HepG2 (cell line): ENCODE results near the gene CTNNA2. TPM values are rescaled to one million over a fixed set of nuclear protein-coding genes. Genes with fewer than 3 reads are reported as not detected.

ENCODE experiments used
- ATAC-seq: fragments of 200-7000 bp; cut with Tn5 transposase; 3 replicates; pipeline ENCODE4 v1.9.1; 2020; ENCODE audit warnings: mild to moderate bottlenecking, moderate library complexity
- BruUV-seq: library from RNA; stranded (reverse); fragments of 400-500 nt; replicated peaks from 2 replicates; lab custom pipeline; 2021; lab: Mats Ljungman, UMichigan
- CTCF ChIA-PET: fragments of 300-600 bp; formaldehyde crosslinking; extraction: SDS; loops from one replicate; lab custom pipeline; 2021; ENCODE audit warnings: low total read pairs, inconsistent platforms, low intra/inter-chr PET ratio; lab: Yijun Ruan, JAX
- POLR2A ChIA-PET: fragments of 350-600 bp; sonication (Branson Sonifier 250); formaldehyde crosslinking; loops from one replicate; lab custom pipeline; 2020; ENCODE audit warnings: antibody characterized with exemption, inconsistent platforms; lab: Yijun Ruan, JAX
- DNase-seq: peaks from one replicate; pipeline ENCODE4 v3.0.0-alpha.2; 2015; ENCODE audit warnings: low spot score
- FAIRE-seq: peaks from 3 replicates; lab custom pipeline; 2011; peaks lifted over from hg19 to GRCh38; lab: Jason Lieb, UNC
- H2AFZ ChIP-seq: one replicate; pipeline ENCODE4 v1.6.1; 2011; ENCODE audit warnings: low read length, inconsistent platforms
- H3K27ac ChIP-seq: fragments of 300-600 bp; 3 replicates; pipeline ENCODE4 v1.8.0; 2011; ENCODE audit warnings: mixed run types, mild to moderate bottlenecking, mixed read lengths, low read length, inconsistent platforms; ENCODE audit not compliant: insufficient read depth; ENCODE audit errors: extremely low read length
- H3K27me3 ChIP-seq, 2 experiments: fragments of 200-600 bp in 1 of 2; 2 replicates in 1 of 2; 3 replicates in 1 of 2; pipeline versions ENCODE4 v1.6.0 to v1.8.0; 2011; ENCODE audit warnings: low read length in 2 of 2, mild to moderate bottlenecking in 2 of 2, moderate library complexity in 2 of 2, inconsistent platforms in 1 of 2; ENCODE audit not compliant: insufficient read depth in 2 of 2, control insufficient read depth in 1 of 2
- H3K36me3 ChIP-seq, 2 experiments: fragments of 200-600 bp in 1 of 2; replicated peaks in 1 of 2; 2 replicates in 1 of 2; 3 replicates in 1 of 2; pipeline versions ENCODE4 v1.5.1 to v1.8.0; 2011; ENCODE audit warnings: low read length in 2 of 2, inconsistent platforms in 1 of 2; ENCODE audit not compliant: insufficient read depth in 2 of 2, control insufficient read depth in 1 of 2
- H3K4me1 ChIP-seq: 2 replicates; pipeline ENCODE4 v1.5.1; 2012; ENCODE audit warnings: low read length, inconsistent platforms; ENCODE audit not compliant: insufficient read depth
- H3K4me2 ChIP-seq: 2 replicates; pipeline ENCODE4 v1.6.0; 2011; ENCODE audit warnings: low read depth, low read length, inconsistent platforms
- H3K4me3 ChIP-seq, 3 experiments: fragments of 200-600 bp in 1 of 3; sonication (generic), shearing (Covaris generic) in 1 of 3; replicated peaks in 1 of 3; 2 replicates each; pipeline ENCODE4 v1.5.1; 2011 to 2016; ENCODE audit warnings: low read length in 3 of 3, inconsistent platforms in 2 of 3, low read depth in 2 of 3, mild to moderate bottlenecking in 2 of 3, control low read depth in 1 of 3, mixed read lengths in 1 of 3; ENCODE audit not compliant: insufficient read depth in 1 of 3
- H3K79me2 ChIP-seq: one replicate; pipeline ENCODE4 v1.6.1; 2011; ENCODE audit warnings: low read length, inconsistent platforms; ENCODE audit not compliant: insufficient read depth
- H3K9ac ChIP-seq: 2 replicates; pipeline ENCODE4 v1.6.0; 2011; ENCODE audit warnings: mild to moderate bottlenecking, low read depth, low read length, inconsistent platforms; ENCODE audit not compliant: insufficient read depth
- H3K9me3 ChIP-seq: 2 replicates; pipeline ENCODE4 v1.5.1; 2012; ENCODE audit warnings: mild to moderate bottlenecking, low read length
- H4K20me1 ChIP-seq: 2 replicates; pipeline ENCODE4 v1.6.0; 2011; ENCODE audit warnings: inconsistent platforms, mild to moderate bottlenecking, low read length, moderate library complexity; ENCODE audit not compliant: insufficient read depth
- BATF2 ChIP-seq: sonication (generic); formaldehyde crosslinking; IDR thresholded peaks from 2 replicates; pipeline ENCODE4 v1.8.0; 2022; ENCODE audit warnings: mild to moderate bottlenecking, missing genetic modification reagents, moderate library complexity
- CREB1 ChIP-seq, 2 experiments: fragments of 450-650 bp in 1 of 2; IDR thresholded peaks; 2 replicates each; pipeline ENCODE4 v1.6.1; 2016 to 2017; ENCODE audit warnings: control low read depth in 1 of 2, mild to moderate bottlenecking in 1 of 2, missing compliant biosample characterization in 1 of 2, missing genetic modification characterization in 1 of 2
- DDIT3 ChIP-seq: sonication (generic); formaldehyde crosslinking; IDR thresholded peaks from 2 replicates; pipeline ENCODE4 v1.4.0; 2020; ENCODE audit warnings: mild to moderate bottlenecking, missing genetic modification reagents
- KAT7 ChIP-seq: IDR thresholded peaks from 2 replicates; pipeline ENCODE4 v1.6.1; 2018; ENCODE audit warnings: borderline replicate concordance, missing compliant biosample characterization
- NR2F6 ChIP-seq, 2 experiments: IDR thresholded peaks; 2 replicates each; pipeline ENCODE4 v1.6.1; 2016; ENCODE audit warnings: antibody characterized with exemption in 1 of 2, mild to moderate bottlenecking in 1 of 2
- SOX6 ChIP-seq, 2 experiments: fragments of 450-650 bp in 1 of 2; sonication (generic) in 1 of 2; formaldehyde crosslinking in 1 of 2; IDR thresholded peaks; 2 replicates each; pipeline versions ENCODE4 v1.4.0 to v1.6.1; 2017 to 2020; ENCODE audit warnings: antibody characterized with exemption in 1 of 2, mild to moderate bottlenecking in 1 of 2, missing genetic modification reagents in 1 of 2
- ZBTB49 ChIP-seq: sonication (generic); formaldehyde crosslinking; IDR thresholded peaks from 2 replicates; pipeline ENCODE4 v1.4.0; 2020; ENCODE audit warnings: missing genetic modification reagents, borderline replicate concordance
- ZNF275 ChIP-seq: sonication (generic); formaldehyde crosslinking; IDR thresholded peaks from 2 replicates; pipeline ENCODE4 v1.8.0; 2022; ENCODE audit warnings: missing genetic modification reagents, mild to moderate bottlenecking, inconsistent platforms, borderline replicate concordance
- ZNF460 ChIP-seq: sonication (generic); formaldehyde crosslinking; IDR thresholded peaks from 2 replicates; pipeline ENCODE4 v1.5.1; 2020; ENCODE audit warnings: missing genetic modification reagents, mild to moderate bottlenecking, borderline replicate concordance
- ZNF530 ChIP-seq: sonication (generic); formaldehyde crosslinking; IDR thresholded peaks from 2 replicates; pipeline ENCODE4 v1.5.0; 2020; ENCODE audit warnings: low read depth, mild to moderate bottlenecking, missing genetic modification reagents
- ZNF564 ChIP-seq: sonication (generic); formaldehyde crosslinking; IDR thresholded peaks from 2 replicates; pipeline ENCODE4 v1.8.1; 2023; ENCODE audit warnings: mild to moderate bottlenecking, missing genetic modification reagents
- ZNF616 ChIP-seq: sonication (generic); formaldehyde crosslinking; IDR thresholded peaks from 2 replicates; pipeline ENCODE4 v1.5.0; 2020; ENCODE audit warnings: low read depth, mild to moderate bottlenecking, missing genetic modification reagents
- WGBS: methylation state at CpG from one replicate; pipeline ENCODE4 v1.1.6; 2017; ENCODE audit warnings: low lambda C conversion rate; 5-methylcytosine and 5-hydroxymethylcytosine counted together
- in situ Hi-C: cut with HindIII; loops from 2 replicates; pipeline ENCODE4 v1.10.0; 2017; ENCODE audit warnings: low pct_unique_long_range_greater_than_20kb; ENCODE audit not compliant: extremely low pct_ligation_motif_present
- intact Hi-C: fragments of 100-400 bp; cut with micrococcal nuclease; formaldehyde crosslinking; loops from one replicate; pipeline ENCODE4 v1.10.0; 2022; ENCODE audit not compliant: unreplicated experiment
- polyA plus RNA-seq, 8 experiments: library from polyadenylated mRNA; depleted of rRNA in 3 of 8; stranded (reverse) in 7 of 8; unstranded in 1 of 8; fragments of >200 nt; fragmentation: Illumina TruSeq in 4 of 8; extraction: Trizol in 4 of 8; gene quantifications; 2 replicates each; pipeline versions ENCODE4 v1.2.1 to v1.2.3, GENCODE V29; 2011 to 2016; ENCODE audit warnings: low read depth in 4 of 8, missing spikeins in 1 of 8, mixed read lengths in 1 of 8; ENCODE audit not compliant: insufficient read depth in 1 of 8
- total RNA-seq, 5 experiments: library from RNA; depleted of rRNA; stranded (reverse); fragments of >200 nt; fragmentation: Illumina TruSeq; extraction: Trizol; gene quantifications; 2 replicates each; pipeline ENCODE4 v1.2.3, GENCODE V29; 2016; ENCODE audit warnings: low read depth in 1 of 5

CTNNA2 gene
- total and polyA plus RNA-seq, 2 of the 13 experiments (the other 11 are each of a cell fraction or from before 2014, with no cell fraction given) = not detected

- Histone ChIP-seq H3K4me3 (no peak overlapping the region), H3K36me3 (no peaks in the 10 kb centered on the region), H3K4me1 (no peaks in the 10 kb centered on the region), H3K79me2 (no peaks in the 10 kb centered on the region), H4K20me1 (no peaks in the 10 kb centered on the region), H3K9ac (no peak overlapping the region), H3K9me3 (peaks cover 65% of the 10 kb centered on the region), H3K4me2 (no peak overlapping the region), H2AFZ (no peak overlapping the region), H3K27me3 (no peaks in the 10 kb centered on the region), H3K27ac (no peak overlapping the region)
- WGBS = 38% methylated on average over 10 of the region's 10 CpGs
- DNase-seq (no peak), ATAC-seq (no peak), FAIRE-seq (no peak)
- in situ Hi-C loops = no loop called here
- no TSS peak for BruUV-seq
- TF ChIP-seq NR2F6 (IDR thresholded peaks at IDR 0.05) = no peak
- TF ChIP-seq NR2F6 (CRISPR knock-in tag; IDR thresholded peaks at IDR 0.05) = no peak
- TF ChIP-seq ZNF616 (CRISPR knock-in tag) = no peak
- TF ChIP-seq BATF2 (CRISPR knock-in tag) = no peak
- ChIA-PET CTCF (no interaction called here), POLR2A (no interaction called here)
- intact Hi-C loops = no loop called here
These were observed 1061.1 kb downstream of the CTNNA2 start for GRCh38 chr2:80573950-80574349.

- Histone ChIP-seq H2AFZ (no peak overlapping the region), H4K20me1 (no peaks in the 10 kb centered on the region), H3K4me2 (no peak overlapping the region), H3K4me3 (no peak overlapping the region), H3K4me1 (no peaks in the 10 kb centered on the region), H3K9me3 (peaks cover 76% of the 10 kb centered on the region), H3K27ac (no peak overlapping the region), H3K9ac (no peak overlapping the region), H3K79me2 (no peaks in the 10 kb centered on the region), H3K27me3 (no peaks in the 10 kb centered on the region), H3K36me3 (no peaks in the 10 kb centered on the region)
- no peak for DNase-seq
- in situ Hi-C loops = no loop called here
- POLR2A ChIA-PET = no interaction called here
- BruUV-seq = no TSS peak
- WGBS = 11% methylated on average over 5 of the region's 5 CpGs
- intact Hi-C loops = no loop called here
- no peak for ATAC-seq
- CTCF ChIA-PET = no interaction called here
- no peak for FAIRE-seq
- TF ChIP-seq ZNF530 (CRISPR knock-in tag) = no peak
- no peak for TF ChIP-seq KAT7 (CRISPR knock-in tag)
- TF ChIP-seq DDIT3 (CRISPR knock-in tag) = no peak
- TF ChIP-seq CREB1 (IDR thresholded peaks at IDR 0.05) = no peak
- TF ChIP-seq CREB1 (CRISPR knock-in tag; IDR thresholded peaks at IDR 0.05) = no peak
- TF ChIP-seq ZNF460 (CRISPR knock-in tag) = no peak
- no peak for TF ChIP-seq SOX6 (IDR thresholded peaks at IDR 0.05)
- no peak for TF ChIP-seq SOX6 (CRISPR knock-in tag; IDR thresholded peaks at IDR 0.05)
- TF ChIP-seq ZBTB49 (CRISPR knock-in tag) = no peak
- no peak for TF ChIP-seq ZNF564
- no peak for TF ChIP-seq ZNF275 (CRISPR knock-in tag)
These were observed 1066.9 kb downstream of the CTNNA2 start for GRCh38 chr2:80579756-80580155.
